IMR-90 (cell line): ENCODE results near the gene HDHD5. TPM values are rescaled to one million over a fixed set of nuclear protein-coding genes. Genes with fewer than 3 reads are reported as not detected.

Experiments
- ATAC-seq: fragments of 200-7000 bp; cut with Tn5 transposase; 2 replicates; pipeline ENCODE4 v1.9.1; 2020; ENCODE audit warnings: low read depth, mild to moderate bottlenecking, moderate library complexity
- BruUV-seq: library from RNA; stranded (reverse); fragments of 400-500 nt; replicated peaks from 2 replicates; lab custom pipeline; 2021; lab: Mats Ljungman, UMichigan
- CTCF ChIA-PET: fragments of 300-600 bp; formaldehyde crosslinking; extraction: SDS; loops from one replicate; lab custom pipeline; 2021; ENCODE audit warnings: antibody characterized with exemption; lab: Yijun Ruan, JAX
- POLR2A ChIA-PET: fragments of 300-600 bp; sonication (Branson Sonifier 250); formaldehyde crosslinking; loops from one replicate; lab custom pipeline; 2022; ENCODE audit warnings: antibody characterized with exemption; ENCODE audit not compliant: unreplicated experiment; lab: Charles Lee
- DNase-seq: peaks from one replicate; pipeline ENCODE4 v3.0.0; 2013
- H2AFZ ChIP-seq: replicated peaks from 2 replicates; pipeline ENCODE3; 2013; ENCODE audit warnings: low read length, mild to moderate bottlenecking; ENCODE audit not compliant: poor library complexity
- H2AK5ac ChIP-seq: 2 replicates; pipeline ENCODE4 v1.6.1; 2013; ENCODE audit warnings: low read depth, low read length, inconsistent platforms
- H2AK9ac ChIP-seq: replicated peaks from 2 replicates; pipeline ENCODE3; 2013; ENCODE audit warnings: mild to moderate bottlenecking, low read depth, low read length, moderate library complexity; ENCODE audit not compliant: poor library complexity
- H2BK120ac ChIP-seq: 2 replicates; pipeline ENCODE4 v1.6.1; 2013; ENCODE audit warnings: low read depth, low read length, inconsistent platforms
- H2BK15ac ChIP-seq: 3 replicates; pipeline ENCODE4 v1.6.1; 2013; ENCODE audit warnings: low read depth, low read length, inconsistent platforms
- H2BK20ac ChIP-seq: 2 replicates; pipeline ENCODE4 v1.6.1; 2013; ENCODE audit warnings: low read depth, mild to moderate bottlenecking, inconsistent platforms, low read length, moderate library complexity
- H2BK5ac ChIP-seq: 2 replicates; pipeline ENCODE4 v1.6.1; 2013; ENCODE audit warnings: mild to moderate bottlenecking, low read depth, low read length, inconsistent platforms; ENCODE audit not compliant: poor library complexity, severe bottlenecking
- H3K14ac ChIP-seq: replicated peaks from 2 replicates; pipeline ENCODE4 v1.6.1; 2013; ENCODE audit warnings: low read depth, low read length, inconsistent platforms
- H3K18ac ChIP-seq: 2 replicates; pipeline ENCODE4 v1.6.1; 2013; ENCODE audit warnings: low read depth, low read length, control low read depth
- H3K23ac ChIP-seq: 2 replicates; pipeline ENCODE4 v1.6.1; 2013; ENCODE audit warnings: low read depth, low read length, inconsistent platforms
- H3K27ac ChIP-seq: 2 replicates; pipeline ENCODE4 v1.5.1; 2013; ENCODE audit warnings: mild to moderate bottlenecking, control low read depth, low read length; ENCODE audit not compliant: insufficient read depth
- H3K27me3 ChIP-seq: 2 replicates; pipeline ENCODE4 v1.6.1; 2013; ENCODE audit warnings: low read length; ENCODE audit not compliant: control insufficient read depth, insufficient read depth
- H3K36me3 ChIP-seq: 2 replicates; pipeline ENCODE4 v1.6.1; 2013; ENCODE audit warnings: low read length, mixed read lengths; ENCODE audit not compliant: control insufficient read depth, insufficient read depth
- H3K4ac ChIP-seq: 2 replicates; pipeline ENCODE4 v1.6.1; 2013; ENCODE audit warnings: low read depth, low read length, inconsistent platforms
- H3K4me1 ChIP-seq: 2 replicates; pipeline ENCODE4 v1.6.1; 2013; ENCODE audit warnings: low read length, mixed read lengths; ENCODE audit not compliant: control insufficient read depth, insufficient read depth
- H3K4me2 ChIP-seq: 2 replicates; pipeline ENCODE4 v1.6.1; 2013; ENCODE audit warnings: low read depth, mild to moderate bottlenecking, control low read depth, low read length, moderate library complexity
- H3K4me3 ChIP-seq: 2 replicates; pipeline ENCODE4 v1.5.1; 2013; ENCODE audit warnings: low read depth, mild to moderate bottlenecking, control low read depth, low read length, moderate library complexity; ENCODE audit not compliant: insufficient read depth
- H3K56ac ChIP-seq: 2 replicates; pipeline ENCODE4 v1.6.1; 2013; ENCODE audit warnings: low read length, inconsistent platforms; ENCODE audit not compliant: insufficient read depth; ENCODE audit errors: extremely low read depth
- H3K79me1 ChIP-seq, 2 experiments: 2 replicates each; pipeline ENCODE4 v1.6.1; 2013; ENCODE audit warnings: low read length in 2 of 2, inconsistent platforms in 1 of 2, low read depth in 1 of 2
- H3K9ac ChIP-seq: 2 replicates; pipeline ENCODE4 v1.6.1; 2013; ENCODE audit warnings: low read depth, low read length, control low read depth
- H3K9me1 ChIP-seq: 2 replicates; pipeline ENCODE4 v1.6.1; 2013; ENCODE audit warnings: low read length, inconsistent platforms; ENCODE audit not compliant: insufficient read depth
- H3K9me3 ChIP-seq: 2 replicates; pipeline ENCODE4 v1.6.1; 2013; ENCODE audit warnings: low read length; ENCODE audit not compliant: control insufficient read depth, insufficient read depth
- H4K20me1 ChIP-seq: 2 replicates; pipeline ENCODE4 v1.6.1; 2013; ENCODE audit warnings: low read length, inconsistent platforms; ENCODE audit not compliant: insufficient read depth
- H4K5ac ChIP-seq: 2 replicates; pipeline ENCODE4 v1.6.1; 2013; ENCODE audit warnings: mild to moderate bottlenecking, low read depth, low read length, control low read depth
- H4K8ac ChIP-seq, 2 experiments: 2 replicates each; pipeline ENCODE4 v1.6.1; 2013; ENCODE audit warnings: low read depth in 2 of 2, low read length in 2 of 2, control low read depth in 1 of 2, inconsistent platforms in 1 of 2
- H4K91ac ChIP-seq: 2 replicates; pipeline ENCODE4 v1.6.1; 2013; ENCODE audit warnings: low read depth, low read length, inconsistent platforms; ENCODE audit not compliant: insufficient read depth
- CTCF ChIP-seq: conservative IDR thresholded peaks from 2 replicates; pipeline ENCODE4 v1.5.1; 2012; ENCODE audit warnings: mild to moderate bottlenecking, low read depth, low read length, improper control_type of control experiment
- FOS ChIP-seq: fragments of 150-350 bp; IDR thresholded peaks from 2 replicates; pipeline ENCODE4 v1.6.1; 2016; ENCODE audit warnings: low read depth, low read length
- MAFK ChIP-seq: IDR thresholded peaks from 2 replicates; pipeline ENCODE4 v1.6.1; 2012; ENCODE audit warnings: low read depth, low read length, improper control_type of control experiment
- MXI1 ChIP-seq: IDR thresholded peaks from 2 replicates; pipeline ENCODE4 v1.6.1; 2012; ENCODE audit warnings: low read depth, mild to moderate bottlenecking, low read length, moderate library complexity, borderline replicate concordance
- NFE2L2 ChIP-seq: fragments of 150-350 bp; IDR thresholded peaks from 2 replicates; pipeline ENCODE4 v1.6.1; 2016; ENCODE audit warnings: low read depth, mild to moderate bottlenecking, low read length
- POLR2A ChIP-seq: IDR thresholded peaks from 2 replicates; pipeline ENCODE4 v1.6.1; 2012; ENCODE audit warnings: mild to moderate bottlenecking, low read depth, low read length
- RAD21 ChIP-seq: IDR thresholded peaks from 2 replicates; pipeline ENCODE4 v1.6.1; 2012; ENCODE audit warnings: low read length, improper control_type of control experiment
- RCOR1 ChIP-seq: IDR thresholded peaks from 2 replicates; pipeline ENCODE4 v1.6.1; 2012; ENCODE audit warnings: mild to moderate bottlenecking, low read length, improper control_type of control experiment; ENCODE audit not compliant: insufficient replicate concordance
- USF2 ChIP-seq: fragments of 150-350 bp; IDR thresholded peaks from 2 replicates; pipeline ENCODE4 v1.6.1; 2017; ENCODE audit warnings: mild to moderate bottlenecking, antibody characterized with exemption, low read length, low read depth
- WGBS, 2 experiments: methylation state at CpG; one replicate each; pipeline versions ENCODE4 v1.1.5 to v1.1.7; 2013; ENCODE audit warnings: missing lambda C conversion rate in 2 of 2; ENCODE audit not compliant: insufficient read length in 1 of 2; ENCODE audit errors: extremely low coverage in 2 of 2; 5-methylcytosine and 5-hydroxymethylcytosine counted together
- dilution Hi-C: fragments of 300-500 bp; cut with HindIII; formaldehyde crosslinking; loops from one replicate; pipeline ENCODE4 v1.14.3; 2018; ENCODE audit warnings: low sequenced_read_pairs; ENCODE audit not compliant: unreplicated experiment
- in situ Hi-C: fragments of 300-500 bp; cut with MboI; formaldehyde crosslinking; loops from 3 replicates; pipeline ENCODE4 v1.14.3; 2019; ENCODE audit warnings: low sequenced_read_pairs, inconsistent platforms, mixed read lengths
- intact Hi-C: fragments of 100-400 bp; cut with micrococcal nuclease; formaldehyde crosslinking; loops from 2 replicates; pipeline ENCODE4 v1.10.0; 2022
- polyA plus RNA-seq, 3 experiments: library from polyadenylated mRNA; depleted of rRNA; stranded (reverse); fragments of >200 nt; gene quantifications; 2 replicates each; pipeline ENCODE4 v1.2.3, GENCODE V29; 2012; ENCODE audit warnings: low replicate concordance in 1 of 3
- total RNA-seq: library from RNA; depleted of rRNA; stranded (reverse); fragments of >200 nt; gene quantifications from 2 replicates; pipeline ENCODE4 v1.2.3, GENCODE V29; 2012

Gene HDHD5
- total and polyA plus RNA-seq, 2 of the 4 experiments (the other 2 are of a cell fraction), result 31.9 to 37.5 TPM

- 79% methylated on average over 5 of the region's 17 CpGs; no CpG with 5 or more reads in 1 of the 2 experiments for WGBS, 2 experiments
- Histone ChIP-seq H4K8ac (no peak overlapping the region), H3K9me1 (no peaks in the 10 kb centered on the region), H2BK120ac (no peak overlapping the region), H3K4me2 (no peak overlapping the region), H2BK20ac (no peak overlapping the region), H4K20me1 (no peaks in the 10 kb centered on the region; the same call in 1 of the 2 replicates), H3K79me1 (no peaks in the 10 kb centered on the region), H3K9me3 (no peaks in the 10 kb centered on the region), H3K9ac (no peak overlapping the region), H2AK9ac (no peak overlapping the region), H4K5ac (no peak overlapping the region), H3K18ac (no peak overlapping the region), H3K27ac (no peak overlapping the region), H3K4me1 (no peaks in the 10 kb centered on the region), H3K56ac (no peak overlapping the region), H3K4me3 (no peak overlapping the region), H3K36me3 (peaks cover 26% of the 10 kb centered on the region), H2BK5ac (no peak overlapping the region), H3K4ac (no peak overlapping the region), H3K23ac (no peak overlapping the region), H3K14ac (no peak overlapping the region), H3K27me3 (no peaks in the 10 kb centered on the region), H2BK15ac (no peak overlapping the region), H2AK5ac (no peak overlapping the region), H4K91ac (no peak overlapping the region), H2AFZ (no peak overlapping the region)
- ChIA-PET CTCF (no interaction called here), POLR2A (no interaction called here)
- dilution Hi-C loops (no loop called here), intact Hi-C loops (no loop called here), in situ Hi-C loops (no loop called here)
- BruUV-seq, result no TSS peak
- DNase-seq (no peak), ATAC-seq (no peak)
- TF ChIP-seq NFE2L2 (no peak), MXI1 (no peak), RCOR1 (no peak), RAD21 (no peak), POLR2A (no peak), CTCF (no peak), MAFK (no peak), USF2 (no peak), FOS (no peak)
Observed at GRCh38 chr22:17137861-17138425, 21.1 kb downstream of the HDHD5 start.
